ENCODE results near the gene MAST1.
A peak's percentile ranks its signal among the peaks of the same experiment; 100 is the strongest.

MAST1 gene

GRCh38 chr19:12847159-12848139 lies 9.1 kb downstream of the MAST1 start:
- H3K36me3 ChIP-seq (replicated peaks; ENCODE audit: insufficient read depth, low read length), result no peaks in the 10 kb centered on the region
- TF ChIP-seq, protein P1, sequence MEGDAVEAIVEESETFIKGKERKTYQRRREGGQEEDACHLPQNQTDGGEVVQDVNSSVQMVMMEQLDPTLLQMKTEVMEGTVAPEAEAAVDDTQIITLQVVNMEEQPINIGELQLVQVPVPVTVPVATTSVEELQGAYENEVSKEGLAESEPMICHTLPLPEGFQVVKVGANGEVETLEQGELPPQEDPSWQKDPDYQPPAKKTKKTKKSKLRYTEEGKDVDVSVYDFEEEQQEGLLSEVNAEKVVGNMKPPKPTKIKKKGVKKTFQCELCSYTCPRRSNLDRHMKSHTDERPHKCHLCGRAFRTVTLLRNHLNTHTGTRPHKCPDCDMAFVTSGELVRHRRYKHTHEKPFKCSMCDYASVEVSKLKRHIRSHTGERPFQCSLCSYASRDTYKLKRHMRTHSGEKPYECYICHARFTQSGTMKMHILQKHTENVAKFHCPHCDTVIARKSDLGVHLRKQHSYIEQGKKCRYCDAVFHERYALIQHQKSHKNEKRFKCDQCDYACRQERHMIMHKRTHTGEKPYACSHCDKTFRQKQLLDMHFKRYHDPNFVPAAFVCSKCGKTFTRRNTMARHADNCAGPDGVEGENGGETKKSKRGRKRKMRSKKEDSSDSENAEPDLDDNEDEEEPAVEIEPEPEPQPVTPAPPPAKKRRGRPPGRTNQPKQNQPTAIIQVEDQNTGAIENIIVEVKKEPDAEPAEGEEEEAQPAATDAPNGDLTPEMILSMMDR (IDR thresholded peaks at IDR 0.05; ENCODE audit: low read length), result peak; percentile 98
- TF ChIP-seq EZH2phosphoT487 (IDR thresholded peaks at IDR 0.05; ENCODE audit: low read length), result no peak
- no peak overlapping the region for H3K27ac ChIP-seq (ENCODE audit: low read length)
- peak overlapping the region; percentile 98 for H3K4me2 ChIP-seq (ENCODE audit: low read depth, low read length)
- peak overlapping the region; percentile 74 for H2AFZ ChIP-seq (ENCODE audit: low read length)
- peak overlapping the region; percentile 55 for H3K4me3 ChIP-seq (ENCODE audit: low read length)
- DNase-seq, result peak; percentile 75
- H3K9ac ChIP-seq (ENCODE audit: low read length), result no peak overlapping the region; the same call in 1 of the 2 replicates
- H3K4me1 ChIP-seq (ENCODE audit: low read length), result peaks cover 8% of the 10 kb centered on the region; the same call in 1 of the 2 replicates
- H3F3A ChIP-seq (ENCODE audit: insufficient read depth, low read length), result no peaks in the 10 kb centered on the region
- H4K20me1 ChIP-seq (ENCODE audit: insufficient read depth, low read length), result no peaks in the 10 kb centered on the region
- peaks cover 55% of the 10 kb centered on the region for H3K27me3 ChIP-seq (replicated peaks; ENCODE audit: insufficient read depth, low read length)
- no peaks in the 10 kb centered on the region for H3K9me2 ChIP-seq (replicated peaks; ENCODE audit: insufficient read depth, low read length)
- H3K9me3 ChIP-seq (replicated peaks; ENCODE audit: insufficient read depth, low read length), result no peaks in the 10 kb centered on the region
- H3K79me2 ChIP-seq (ENCODE audit: low read length), result no peaks in the 10 kb centered on the region

GRCh38 chr19:12856653-12857052 lies 18.3 kb downstream of the MAST1 start:
- peaks cover 10% of the 10 kb centered on the region; the same call in 1 of the 2 replicates for H3K27me3 ChIP-seq (replicated peaks; ENCODE audit: insufficient read depth, low read length)
- no peaks in the 10 kb centered on the region for H3K9me2 ChIP-seq (replicated peaks; ENCODE audit: insufficient read depth, low read length)
- H3K4me3 ChIP-seq (ENCODE audit: low read length), result no peak overlapping the region
- no peaks in the 10 kb centered on the region for H3K4me1 ChIP-seq (ENCODE audit: low read length)
- no peaks in the 10 kb centered on the region for H4K20me1 ChIP-seq (ENCODE audit: insufficient read depth, low read length)
- no peak overlapping the region for H2AFZ ChIP-seq (ENCODE audit: low read length)
- H3K79me2 ChIP-seq (ENCODE audit: low read length), result no peaks in the 10 kb centered on the region
- H3K4me2 ChIP-seq (ENCODE audit: low read depth, low read length), result no peak overlapping the region
- H3K9ac ChIP-seq (ENCODE audit: low read length), result no peak overlapping the region
- no peak for DNase-seq
- no peaks in the 10 kb centered on the region for H3K36me3 ChIP-seq (replicated peaks; ENCODE audit: insufficient read depth, low read length)
- TF ChIP-seq, protein P1 (IDR thresholded peaks at IDR 0.05; ENCODE audit: low read length), result no peak
- TF ChIP-seq EZH2phosphoT487 (IDR thresholded peaks at IDR 0.05; ENCODE audit: low read length) (no peak), EZH2 (optimal IDR thresholded peaks at IDR 0.05; ENCODE audit: low read depth, low read length) (no peak)
- no peaks in the 10 kb centered on the region for H3K9me3 ChIP-seq (replicated peaks; ENCODE audit: insufficient read depth, low read length)
- no peak overlapping the region for H3K27ac ChIP-seq (ENCODE audit: low read length)
- no peaks in the 10 kb centered on the region for H3F3A ChIP-seq (ENCODE audit: insufficient read depth, low read length)

DNA sequence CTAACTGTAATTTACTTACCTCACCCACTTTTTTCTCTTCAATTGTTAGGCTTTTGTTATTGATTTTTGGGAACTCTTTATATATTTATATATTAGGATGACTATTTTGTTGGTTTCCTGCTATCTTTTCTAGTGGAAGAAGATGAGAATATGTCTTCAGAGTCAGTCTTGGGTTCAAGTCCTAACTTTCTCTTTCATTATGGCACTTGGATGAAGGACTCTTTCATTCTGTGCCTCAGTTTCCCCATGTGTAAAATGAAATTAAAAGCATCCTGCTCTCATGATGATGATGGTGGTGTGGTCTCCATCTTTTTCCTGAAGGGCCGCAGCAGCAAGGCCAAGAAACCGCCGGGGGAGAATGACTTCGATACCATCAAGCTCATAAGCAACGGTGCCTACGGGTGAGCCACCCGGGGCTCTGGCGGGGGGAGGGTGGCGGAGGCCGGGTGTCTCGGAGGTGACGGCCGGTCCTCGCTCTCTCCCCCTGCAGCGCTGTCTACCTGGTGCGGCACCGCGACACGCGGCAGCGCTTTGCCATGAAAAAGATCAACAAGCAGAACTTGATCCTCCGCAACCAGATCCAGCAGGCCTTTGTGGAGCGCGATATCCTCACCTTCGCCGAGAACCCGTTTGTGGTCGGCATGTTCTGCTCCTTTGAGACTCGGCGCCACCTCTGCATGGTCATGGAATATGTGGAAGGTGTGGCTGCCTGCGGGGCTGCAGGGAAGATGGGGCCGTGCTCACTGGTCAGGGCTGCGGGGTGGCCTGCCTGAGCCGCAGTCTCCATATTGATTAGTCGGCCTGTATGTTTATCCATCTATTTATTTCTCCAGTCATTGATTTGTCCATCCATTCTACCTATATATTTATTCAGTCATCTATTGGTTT lies 20.0 kb downstream of the MAST1 start:
- Histone ChIP-seq H3K4me3 (ENCODE audit: low read length) (no peak overlapping the region), H3K4me1 (ENCODE audit: low read length) (no peaks in the 10 kb centered on the region), H3F3A (ENCODE audit: insufficient read depth, low read length) (no peaks in the 10 kb centered on the region), H3K9ac (ENCODE audit: low read length) (no peak overlapping the region), H3K36me3 (replicated peaks; ENCODE audit: insufficient read depth, low read length) (no peaks in the 10 kb centered on the region), H3K4me2 (ENCODE audit: low read depth, low read length) (no peak overlapping the region), H4K20me1 (ENCODE audit: insufficient read depth, low read length) (no peaks in the 10 kb centered on the region), H2AFZ (ENCODE audit: low read length) (no peak overlapping the region), H3K27me3 (replicated peaks; ENCODE audit: insufficient read depth, low read length) (peaks cover 23% of the 10 kb centered on the region), H3K27ac (ENCODE audit: low read length) (no peak overlapping the region), H3K79me2 (ENCODE audit: low read length) (no peaks in the 10 kb centered on the region), H3K9me2 (replicated peaks; ENCODE audit: insufficient read depth, low read length) (no peaks in the 10 kb centered on the region), H3K9me3 (replicated peaks; ENCODE audit: insufficient read depth, low read length) (no peaks in the 10 kb centered on the region)
- TF ChIP-seq, protein P1 (IDR thresholded peaks at IDR 0.05; ENCODE audit: low read length), result no peak
- no peak for TF ChIP-seq EZH2 (optimal IDR thresholded peaks at IDR 0.05; ENCODE audit: low read depth, low read length)
- TF ChIP-seq EZH2phosphoT487 (IDR thresholded peaks at IDR 0.05; ENCODE audit: low read length), result no peak
- no peak for DNase-seq

All from MM.1S (cell line).